A549 (cell line): Measurements from ENCODE around the gene ACOT11. TPM values are rescaled to one million over a fixed set of nuclear protein-coding genes. Genes with fewer than 3 reads are reported as not detected.

Experiments
- ATAC-seq, 2 experiments: fragments of 200-7000 bp in 1 of 2; fragments of >200 bp in 1 of 2; cut with Nextera tagmentation in 1 of 2; cut with Tn5 transposase in 1 of 2; 3 replicates each; pipeline versions ENCODE4 v1.8.0 to v1.9.1; 2018 to 2020; ENCODE audit warnings: mild to moderate bottlenecking in 1 of 2, moderate library complexity in 1 of 2
- CTCF ChIA-PET: fragments of 300-600 bp; sonication (Branson Sonifier 250); formaldehyde crosslinking; extraction: SDS; loops from one replicate; lab custom pipeline; 2021; ENCODE audit warnings: antibody characterized with exemption, inconsistent platforms; lab: Yijun Ruan, JAX
- POLR2A ChIA-PET: fragments of 350-600 bp; formaldehyde crosslinking; extraction: SDS; loops from one replicate; lab custom pipeline; 2021; ENCODE audit warnings: antibody characterized with exemption, inconsistent platforms; lab: Yijun Ruan, JAX
- DNase-seq, 2 experiments: peaks; one replicate each; pipeline versions ENCODE4 v3.0.0 to v3.0.0-alpha.2; 2011 to 2016; ENCODE audit warnings: low read depth in 1 of 2, low spot score in 1 of 2
- FAIRE-seq: peaks from 2 replicates; lab custom pipeline; 2011; peaks lifted over from hg19 to GRCh38; lab: Jason Lieb, UNC
- H3K27ac ChIP-seq, 2 experiments: fragments of >200 bp; sonication (Bioruptor Twin); formaldehyde crosslinking; 3 replicates each; pipeline ENCODE4 v1.5.1; 2016 to 2017
- H3K4me1 ChIP-seq: fragments of >200 bp; sonication (Bioruptor Twin); formaldehyde crosslinking; 3 replicates; pipeline ENCODE4 v1.6.1; 2016
- H3K4me2 ChIP-seq: fragments of >200 bp; sonication (Bioruptor Twin); formaldehyde crosslinking; 3 replicates; pipeline ENCODE4 v1.6.1; 2016
- H3K4me3 ChIP-seq: fragments of >200 bp; sonication (Bioruptor Twin); formaldehyde crosslinking; 3 replicates; pipeline ENCODE4 v1.5.1; 2016
- H3K9me3 ChIP-seq: fragments of >200 bp; sonication (Bioruptor Twin); formaldehyde crosslinking; 3 replicates; pipeline ENCODE4 v1.6.1; 2016
- CBX8 ChIP-seq: fragments of 200-600 bp; sonication (generic); IDR thresholded peaks from 2 replicates; pipeline ENCODE4 v1.6.1; 2016
- CEBPB ChIP-seq, 2 experiments: fragments of >200 bp in 1 of 2; sonication (Bioruptor Twin) in 1 of 2; formaldehyde crosslinking in 1 of 2; IDR thresholded peaks; 2 replicates each; pipeline ENCODE4 v1.6.1; 2012 to 2016
- FOSL2 ChIP-seq, 2 experiments: fragments of 450-650 bp in 1 of 2; fragments of >200 bp in 1 of 2; sonication (Bioruptor Twin) in 1 of 2; formaldehyde crosslinking; IDR thresholded peaks; 2 replicates each; pipeline versions ENCODE4 v1.5.0 to v1.6.1; 2016 to 2020; ENCODE audit warnings: mild to moderate bottlenecking in 1 of 2, moderate library complexity in 1 of 2
- FOXS1 ChIP-seq: fragments of 250-450 bp; sonication (Bioruptor Pico); IDR thresholded peaks from 2 replicates; pipeline ENCODE4 v1.5.0; 2020; ENCODE audit warnings: mild to moderate bottlenecking, moderate library complexity
- MAFK ChIP-seq: fragments of 450-650 bp; IDR thresholded peaks from 2 replicates; pipeline ENCODE4 v1.6.1; 2014; ENCODE audit not compliant: partially characterized antibody
- MYC ChIP-seq: IDR thresholded peaks from 2 replicates; pipeline ENCODE4 v1.6.1; 2012; ENCODE audit warnings: mild to moderate bottlenecking, inconsistent platforms, low read length, improper control_type of control experiment, borderline replicate concordance
- NFE2L2 ChIP-seq: fragments of 150-350 bp; conservative IDR thresholded peaks from 2 replicates; pipeline ENCODE4 v1.6.1; 2014; ENCODE audit warnings: low read length
- POLR2A ChIP-seq: IDR thresholded peaks from 2 replicates; pipeline ENCODE4 v1.6.1; 2012; ENCODE audit warnings: mild to moderate bottlenecking, low read length
- POLR2AphosphoS2 ChIP-seq: conservative IDR thresholded peaks from 2 replicates; pipeline ENCODE4 v1.6.1; 2012; ENCODE audit warnings: low read length, improper control_type of control experiment, inconsistent platforms
- RAD21 ChIP-seq, 2 experiments: fragments of >200 bp in 1 of 2; sonication (Bioruptor Twin) in 1 of 2; formaldehyde crosslinking in 1 of 2; IDR thresholded peaks in 1 of 2; conservative IDR thresholded peaks in 1 of 2; 2 replicates in 1 of 2; 3 replicates in 1 of 2; pipeline ENCODE4 v1.6.1; 2012 to 2018; ENCODE audit warnings: inconsistent platforms in 1 of 2
- RARB ChIP-seq: fragments of 250-450 bp; sonication (Bioruptor Pico); IDR thresholded peaks from 2 replicates; pipeline ENCODE4 v1.8.0; 2021; ENCODE audit warnings: mild to moderate bottlenecking, moderate library complexity
- RCOR1 ChIP-seq: fragments of 150-350 bp; IDR thresholded peaks from 2 replicates; pipeline ENCODE4 v1.6.1; 2014; ENCODE audit warnings: antibody characterized with exemption, low read length, low read depth
- RNF2 ChIP-seq: fragments of 200-600 bp; sonication (generic); IDR thresholded peaks from 2 replicates; pipeline ENCODE4 v1.6.1; 2016; ENCODE audit warnings: low read depth, mild to moderate bottlenecking, antibody characterized with exemption, moderate library complexity, borderline replicate concordance
- TP53 ChIP-seq: fragments of 250-450 bp; sonication (Bioruptor Pico); IDR thresholded peaks from 2 replicates; pipeline ENCODE4 v1.5.0; 2021; ENCODE audit warnings: mild to moderate bottlenecking, moderate library complexity
- ZNF302 ChIP-seq: fragments of 250-450 bp; sonication (Bioruptor Pico); IDR thresholded peaks from 2 replicates; pipeline ENCODE4 v1.9.0; 2021; ENCODE audit warnings: inconsistent platforms, mild to moderate bottlenecking, moderate library complexity
- WGBS: methylation state at CpG from one replicate; pipeline ENCODE4 v1.1.6; 2017; ENCODE audit errors: missing lambda C conversion rate; 5-methylcytosine and 5-hydroxymethylcytosine counted together
- polyA plus RNA-seq, 4 experiments: library from polyadenylated mRNA; depleted of rRNA in 3 of 4; stranded (reverse); fragments of >200 nt; fragmentation: RNase III in 1 of 4; extraction: RNeasy Plus Mini Kit Qiagen cat#74134 plus additional on column Dnase treatment in 1 of 4; gene quantifications; 2 replicates in 3 of 4; 3 replicates in 1 of 4; pipeline ENCODE4 v1.2.3, GENCODE V29; 2011 to 2017
- TF ChIP-seq, protein P1 (sequence below): IDR thresholded peaks from 2 replicates; pipeline ENCODE4 v1.6.1; 2012
- TF ChIP-seq, protein P2 (sequence below): fragments of 200-600 bp; sonication (generic); IDR thresholded peaks from 2 replicates; pipeline ENCODE4 v1.6.1; 2016; ENCODE audit warnings: antibody characterized with exemption, mild to moderate bottlenecking, moderate library complexity
- TF ChIP-seq, protein P3 (sequence below): fragments of 250-450 bp; sonication (Bioruptor Pico); IDR thresholded peaks from 2 replicates; pipeline ENCODE4 v1.5.0; 2020; ENCODE audit warnings: low read depth, mild to moderate bottlenecking, moderate library complexity
- TF ChIP-seq, protein P4 (sequence below): fragments of >200 bp; sonication (Bioruptor Twin); formaldehyde crosslinking; IDR thresholded peaks from 3 replicates; pipeline ENCODE4 v1.5.1; 2016
- TF ChIP-seq, protein P5 (sequence below): fragments of >200 bp; sonication (Bioruptor Twin); formaldehyde crosslinking; IDR thresholded peaks from 2 replicates; pipeline ENCODE4 v1.6.1; 2016

The ACOT11 gene
- polyA plus RNA-seq, 2 of the 4 experiments (the other 2 are of a cell fraction) = 1.7 TPM

DNA sequence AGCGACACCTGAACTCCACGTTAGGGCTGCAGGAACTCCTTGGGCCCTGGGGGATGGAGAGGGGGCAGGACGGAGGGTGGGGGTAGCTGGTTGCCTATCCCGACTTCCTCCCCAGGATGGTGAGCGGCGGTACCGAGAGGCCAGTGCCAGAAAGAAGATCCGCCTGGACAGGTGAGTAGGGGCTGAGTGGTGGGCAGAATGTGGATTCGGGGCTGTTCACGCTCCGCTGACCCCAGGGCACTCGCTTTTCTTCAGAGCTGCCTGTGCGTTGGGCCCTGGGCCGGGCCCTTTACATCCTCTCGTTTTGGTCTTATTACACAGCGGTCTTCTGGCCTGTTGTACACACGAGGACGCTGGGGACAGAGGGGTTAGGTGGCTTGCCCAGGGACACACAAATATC lies 54.5 kb downstream of the ACOT11 start:
- 96% methylated on average over 12 of the region's 18 CpGs for WGBS
- no peak overlapping the region for H3K4me3 ChIP-seq
- H3K9me3 ChIP-seq = no peaks in the 10 kb centered on the region
- ChIA-PET CTCF (interaction anchor here (0.6 kb wide), 1 partner anchor 10 kb away, joined by 3 read pairs; no protein-coding TSS in a partner anchor), POLR2A (no interaction called here)
- no peak for DNase-seq
- no peak for FAIRE-seq
- no peaks in the 10 kb centered on the region for H3K4me1 ChIP-seq
- no peak for TF ChIP-seq FOSL2 (IDR thresholded peaks at IDR 0.05)
- TF ChIP-seq FOSL2 (CRISPR knock-in tag; IDR thresholded peaks at IDR 0.05) = no peak
- no peak overlapping the region for H3K4me2 ChIP-seq
- H3K27ac ChIP-seq = no peak overlapping the region
- ATAC-seq = no peak

DNA sequence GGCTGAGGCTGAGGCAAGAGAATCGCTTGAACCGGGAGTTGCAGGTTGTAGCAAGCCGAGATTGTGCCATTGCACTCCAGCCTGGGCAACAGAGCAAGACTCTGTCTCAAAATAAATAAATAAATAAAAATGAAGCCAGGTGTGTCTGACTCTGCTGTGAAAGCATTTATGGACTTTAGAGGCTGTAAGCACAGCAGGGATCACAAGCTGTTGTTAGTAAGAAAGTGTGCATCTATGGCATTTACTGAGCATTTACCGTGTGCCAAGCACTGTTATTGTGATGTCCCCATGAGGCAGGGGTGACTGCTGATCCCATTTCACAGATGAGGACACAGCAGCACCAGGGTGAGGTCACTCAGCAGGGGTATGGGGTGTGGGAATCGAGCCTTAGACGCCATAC lies 55.2 kb downstream of the ACOT11 start:
- Histone ChIP-seq H3K27ac (no peak overlapping the region), H3K4me2 (no peak overlapping the region), H3K4me1 (no peaks in the 10 kb centered on the region), H3K4me3 (no peak overlapping the region), H3K9me3 (no peaks in the 10 kb centered on the region)
- no peak for DNase-seq
- WGBS = 89% methylated on average over 5 of the region's 6 CpGs
- CTCF ChIA-PET = interaction anchor here (0.6 kb wide), 1 partner anchor 11 kb away, joined by 3 read pairs; no protein-coding TSS in a partner anchor
- TF ChIP-seq MYC = no peak
- no peak for TF ChIP-seq POLR2A
- no peak for TF ChIP-seq TP53 (CRISPR knock-in tag)
- TF ChIP-seq, protein P1, sequence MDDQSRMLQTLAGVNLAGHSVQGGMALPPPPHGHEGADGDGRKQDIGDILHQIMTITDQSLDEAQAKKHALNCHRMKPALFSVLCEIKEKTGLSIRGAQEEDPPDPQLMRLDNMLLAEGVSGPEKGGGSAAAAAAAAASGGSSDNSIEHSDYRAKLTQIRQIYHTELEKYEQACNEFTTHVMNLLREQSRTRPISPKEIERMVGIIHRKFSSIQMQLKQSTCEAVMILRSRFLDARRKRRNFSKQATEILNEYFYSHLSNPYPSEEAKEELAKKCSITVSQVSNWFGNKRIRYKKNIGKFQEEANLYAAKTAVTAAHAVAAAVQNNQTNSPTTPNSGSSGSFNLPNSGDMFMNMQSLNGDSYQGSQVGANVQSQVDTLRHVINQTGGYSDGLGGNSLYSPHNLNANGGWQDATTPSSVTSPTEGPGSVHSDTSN = no peak
- no peak for TF ChIP-seq RCOR1
- TF ChIP-seq, protein P2, sequence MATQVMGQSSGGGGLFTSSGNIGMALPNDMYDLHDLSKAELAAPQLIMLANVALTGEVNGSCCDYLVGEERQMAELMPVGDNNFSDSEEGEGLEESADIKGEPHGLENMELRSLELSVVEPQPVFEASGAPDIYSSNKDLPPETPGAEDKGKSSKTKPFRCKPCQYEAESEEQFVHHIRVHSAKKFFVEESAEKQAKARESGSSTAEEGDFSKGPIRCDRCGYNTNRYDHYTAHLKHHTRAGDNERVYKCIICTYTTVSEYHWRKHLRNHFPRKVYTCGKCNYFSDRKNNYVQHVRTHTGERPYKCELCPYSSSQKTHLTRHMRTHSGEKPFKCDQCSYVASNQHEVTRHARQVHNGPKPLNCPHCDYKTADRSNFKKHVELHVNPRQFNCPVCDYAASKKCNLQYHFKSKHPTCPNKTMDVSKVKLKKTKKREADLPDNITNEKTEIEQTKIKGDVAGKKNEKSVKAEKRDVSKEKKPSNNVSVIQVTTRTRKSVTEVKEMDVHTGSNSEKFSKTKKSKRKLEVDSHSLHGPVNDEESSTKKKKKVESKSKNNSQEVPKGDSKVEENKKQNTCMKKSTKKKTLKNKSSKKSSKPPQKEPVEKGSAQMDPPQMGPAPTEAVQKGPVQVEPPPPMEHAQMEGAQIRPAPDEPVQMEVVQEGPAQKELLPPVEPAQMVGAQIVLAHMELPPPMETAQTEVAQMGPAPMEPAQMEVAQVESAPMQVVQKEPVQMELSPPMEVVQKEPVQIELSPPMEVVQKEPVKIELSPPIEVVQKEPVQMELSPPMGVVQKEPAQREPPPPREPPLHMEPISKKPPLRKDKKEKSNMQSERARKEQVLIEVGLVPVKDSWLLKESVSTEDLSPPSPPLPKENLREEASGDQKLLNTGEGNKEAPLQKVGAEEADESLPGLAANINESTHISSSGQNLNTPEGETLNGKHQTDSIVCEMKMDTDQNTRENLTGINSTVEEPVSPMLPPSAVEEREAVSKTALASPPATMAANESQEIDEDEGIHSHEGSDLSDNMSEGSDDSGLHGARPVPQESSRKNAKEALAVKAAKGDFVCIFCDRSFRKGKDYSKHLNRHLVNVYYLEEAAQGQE = no peak
- TF ChIP-seq, all 56 proteins: peak for 0
- FAIRE-seq (no peak), ATAC-seq (no peak)
- POLR2A ChIA-PET = interaction anchor here (0.6 kb wide), 1 partner anchor 101 kb away, joined by 4 read pairs; no protein-coding TSS in a partner anchor

DNA sequence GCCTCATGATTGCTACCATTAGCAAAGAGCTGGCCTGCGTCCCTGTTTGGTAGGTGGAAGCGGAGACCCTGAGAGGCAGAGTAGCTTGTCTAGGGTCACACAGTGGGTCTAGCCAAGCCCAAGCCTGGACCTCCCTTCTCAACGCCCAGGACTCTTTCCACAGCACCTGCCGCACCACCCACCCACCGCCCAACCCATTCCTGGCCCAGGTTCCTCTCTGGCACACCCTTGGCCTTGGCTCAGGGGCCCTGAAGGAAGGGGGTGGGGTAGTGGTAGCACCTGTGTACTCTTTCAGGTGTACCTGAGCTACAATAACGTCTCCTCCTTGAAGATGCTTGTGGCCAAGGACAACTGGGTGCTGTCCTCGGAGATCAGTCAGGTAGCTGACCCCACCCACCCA lies 56.0 kb downstream of the ACOT11 start:
- Histone ChIP-seq H3K4me2 (no peak overlapping the region), H3K9me3 (no peaks in the 10 kb centered on the region), H3K27ac (no peak overlapping the region), H3K4me1 (no peaks in the 10 kb centered on the region), H3K4me3 (no peak overlapping the region)
- WGBS = 61% methylated on average over 3 of the region's 7 CpGs
- ATAC-seq (no peak), FAIRE-seq (no peak), DNase-seq (no peak)
- CTCF ChIA-PET = no interaction called here
- no peak for TF ChIP-seq FOXS1 (CRISPR knock-in tag)
- no peak for TF ChIP-seq MAFK
- no peak for TF ChIP-seq FOSL2 (IDR thresholded peaks at IDR 0.05)
- TF ChIP-seq FOSL2 (CRISPR knock-in tag; IDR thresholded peaks at IDR 0.05) = no peak
- TF ChIP-seq, protein P3, sequence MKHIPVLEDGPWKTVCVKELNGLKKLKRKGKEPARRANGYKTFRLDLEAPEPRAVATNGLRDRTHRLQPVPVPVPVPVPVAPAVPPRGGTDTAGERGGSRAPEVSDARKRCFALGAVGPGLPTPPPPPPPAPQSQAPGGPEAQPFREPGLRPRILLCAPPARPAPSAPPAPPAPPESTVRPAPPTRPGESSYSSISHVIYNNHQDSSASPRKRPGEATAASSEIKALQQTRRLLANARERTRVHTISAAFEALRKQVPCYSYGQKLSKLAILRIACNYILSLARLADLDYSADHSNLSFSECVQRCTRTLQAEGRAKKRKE (CRISPR knock-in tag) = no peak
- no peak for TF ChIP-seq POLR2AphosphoS2
- TF ChIP-seq RNF2 = no peak
- TF ChIP-seq ZNF302 (CRISPR knock-in tag) = no peak
- no peak for TF ChIP-seq CEBPB (IDR thresholded peaks at IDR 0.05)
- TF ChIP-seq, protein P4, sequence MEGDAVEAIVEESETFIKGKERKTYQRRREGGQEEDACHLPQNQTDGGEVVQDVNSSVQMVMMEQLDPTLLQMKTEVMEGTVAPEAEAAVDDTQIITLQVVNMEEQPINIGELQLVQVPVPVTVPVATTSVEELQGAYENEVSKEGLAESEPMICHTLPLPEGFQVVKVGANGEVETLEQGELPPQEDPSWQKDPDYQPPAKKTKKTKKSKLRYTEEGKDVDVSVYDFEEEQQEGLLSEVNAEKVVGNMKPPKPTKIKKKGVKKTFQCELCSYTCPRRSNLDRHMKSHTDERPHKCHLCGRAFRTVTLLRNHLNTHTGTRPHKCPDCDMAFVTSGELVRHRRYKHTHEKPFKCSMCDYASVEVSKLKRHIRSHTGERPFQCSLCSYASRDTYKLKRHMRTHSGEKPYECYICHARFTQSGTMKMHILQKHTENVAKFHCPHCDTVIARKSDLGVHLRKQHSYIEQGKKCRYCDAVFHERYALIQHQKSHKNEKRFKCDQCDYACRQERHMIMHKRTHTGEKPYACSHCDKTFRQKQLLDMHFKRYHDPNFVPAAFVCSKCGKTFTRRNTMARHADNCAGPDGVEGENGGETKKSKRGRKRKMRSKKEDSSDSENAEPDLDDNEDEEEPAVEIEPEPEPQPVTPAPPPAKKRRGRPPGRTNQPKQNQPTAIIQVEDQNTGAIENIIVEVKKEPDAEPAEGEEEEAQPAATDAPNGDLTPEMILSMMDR = no peak
- TF ChIP-seq NFE2L2 = no peak
- no peak for TF ChIP-seq RARB (CRISPR knock-in tag)
- no peak for TF ChIP-seq RAD21 (conservative IDR thresholded peaks at IDR 0.05 in 1 of 2, IDR thresholded peaks at IDR 0.05 in 1 of 2)
- TF ChIP-seq, protein P5, sequence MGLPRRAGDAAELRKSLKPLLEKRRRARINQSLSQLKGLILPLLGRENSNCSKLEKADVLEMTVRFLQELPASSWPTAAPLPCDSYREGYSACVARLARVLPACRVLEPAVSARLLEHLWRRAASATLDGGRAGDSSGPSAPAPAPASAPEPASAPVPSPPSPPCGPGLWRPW = no peak
- TF ChIP-seq CBX8 = no peak
- POLR2A ChIA-PET = interaction anchor here (0.6 kb wide), 1 partner anchor 100 kb away, joined by 4 read pairs; no protein-coding TSS in a partner anchor
